PC-3 (cell line): ENCODE data around the gene MICB. TPM values are rescaled to one million over a fixed set of nuclear protein-coding genes. Genes with fewer than 3 reads are reported as not detected.

Experiments
- ATAC-seq: fragments of 200-7000 bp; cut with Tn5 transposase; 2 replicates; pipeline ENCODE4 v1.9.1; 2020; ENCODE audit warnings: mild to moderate bottlenecking, moderate library complexity
- BruUV-seq: library from RNA; stranded (reverse); fragments of 400-500 nt; replicated peaks from 2 replicates; lab custom pipeline; 2021; lab: Mats Ljungman, UMichigan
- CTCF ChIA-PET: fragments of 300-600 bp; sonication (Branson Sonifier 250); formaldehyde crosslinking; loops from one replicate; lab custom pipeline; 2022; ENCODE audit warnings: antibody characterized with exemption; lab: Charles Lee
- POLR2A ChIA-PET: fragments of 300-600 bp; sonication (Branson Sonifier 250); formaldehyde crosslinking; loops from one replicate; lab custom pipeline; 2022; ENCODE audit warnings: antibody characterized with exemption; ENCODE audit not compliant: unreplicated experiment; lab: Charles Lee
- DNase-seq: peaks from one replicate; pipeline ENCODE4 v3.0.0-alpha.2; 2015
- H2AFZ ChIP-seq: fragments of 300-600 bp; sonication (generic); 2 replicates; pipeline ENCODE4 v1.6.0; 2016; ENCODE audit warnings: antibody characterized with exemption, low read length
- H3F3A ChIP-seq: fragments of 300-600 bp; sonication (generic); one replicate; pipeline ENCODE4 v1.6.0; 2017; ENCODE audit warnings: antibody characterized with exemption, low read length, control low read depth, mild to moderate bottlenecking; ENCODE audit not compliant: unreplicated experiment
- H3K27ac ChIP-seq: fragments of 300-600 bp; sonication (generic); 2 replicates; pipeline ENCODE4 v1.5.1; 2016; ENCODE audit warnings: mild to moderate bottlenecking, low read length
- H3K27me3 ChIP-seq: fragments of 300-600 bp; sonication (generic); 2 replicates; pipeline ENCODE4 v1.6.1; 2016; ENCODE audit warnings: low read length, mixed read lengths
- H3K36me3 ChIP-seq: fragments of 300-600 bp; sonication (generic); 2 replicates; pipeline ENCODE4 v1.6.1; 2016; ENCODE audit warnings: low read depth, mixed run types, low read length, mixed read lengths
- H3K4me1 ChIP-seq: fragments of 300-600 bp; sonication (generic); 2 replicates; pipeline ENCODE4 v1.5.1; 2016; ENCODE audit warnings: low read length; ENCODE audit not compliant: insufficient read depth
- H3K4me2 ChIP-seq: fragments of 300-600 bp; sonication (generic); 2 replicates; pipeline ENCODE4 v1.6.0; 2016; ENCODE audit warnings: low read length
- H3K4me3 ChIP-seq: fragments of 300-600 bp; sonication (generic); 2 replicates; pipeline ENCODE4 v1.5.1; 2016; ENCODE audit warnings: mild to moderate bottlenecking, low read length, mixed read lengths
- H3K79me2 ChIP-seq: fragments of 300-600 bp; sonication (generic); 2 replicates; pipeline ENCODE4 v1.6.1; 2017; ENCODE audit warnings: low read length, mixed read lengths
- H3K9ac ChIP-seq: fragments of 300-600 bp; sonication (generic); 2 replicates; pipeline ENCODE4 v1.6.0; 2016; ENCODE audit warnings: mild to moderate bottlenecking, low read length
- H3K9me2 ChIP-seq: fragments of 300-600 bp; sonication (generic); replicated peaks from 2 replicates; pipeline ENCODE4 v1.6.1; 2016; ENCODE audit warnings: mixed run types, low read length, mixed read lengths
- H3K9me3 ChIP-seq: fragments of 300-600 bp; sonication (generic); 2 replicates; pipeline ENCODE4 v1.6.1; 2016; ENCODE audit warnings: low read length, mixed read lengths
- H4K20me1 ChIP-seq: fragments of 300-600 bp; sonication (generic); 2 replicates; pipeline ENCODE4 v1.6.1; 2016; ENCODE audit warnings: low read length, mixed read lengths
- CTCF ChIP-seq: fragments of 300-600 bp; sonication (generic); conservative IDR thresholded peaks from 2 replicates; pipeline ENCODE4 v1.5.1; 2017; ENCODE audit warnings: antibody characterized with exemption, low read depth, mild to moderate bottlenecking, low read length
- EZH2 ChIP-seq: fragments of 300-600 bp; sonication (generic); IDR thresholded peaks from one replicate; pipeline ENCODE4 v1.6.1; 2017; ENCODE audit warnings: antibody characterized with exemption, mild to moderate bottlenecking, low read length; ENCODE audit not compliant: unreplicated experiment
- EZH2phosphoT487 ChIP-seq: fragments of 300-600 bp; sonication (generic); IDR thresholded peaks from 2 replicates; pipeline ENCODE4 v1.6.1; 2018; ENCODE audit warnings: mild to moderate bottlenecking, antibody characterized with exemption, low read length, borderline replicate concordance
- intact Hi-C: fragments of 100-400 bp; cut with micrococcal nuclease; formaldehyde crosslinking; loops from 2 replicates; pipeline ENCODE4 v1.9.0; 2023
- total RNA-seq: library from RNA; depleted of rRNA; stranded (reverse); fragments of >200 nt; gene quantifications from 2 replicates; pipeline ENCODE4 v1.2.3, GENCODE V29; 2014

Gene MICB
- total RNA-seq, 1 experiment from 2014 or later, result 25.6 TPM

GRCh38 chr6:31479151-31479932, 18.6 kb upstream of the MICB start:
- Histone ChIP-seq H3K79me2 (no peaks in the 10 kb centered on the region), H3K9ac (no peak overlapping the region), H4K20me1 (no peaks in the 10 kb centered on the region), H3K9me2 (no peaks in the 10 kb centered on the region), H3K4me3 (no peak overlapping the region), H3K4me2 (no peak overlapping the region), H3K36me3 (no peaks in the 10 kb centered on the region), H2AFZ (no peak overlapping the region), H3K27ac (no peak overlapping the region), H3K4me1 (peaks cover 8% of the 10 kb centered on the region), H3K27me3 (no peaks in the 10 kb centered on the region), H3F3A (no peaks in the 10 kb centered on the region), H3K9me3 (no peaks in the 10 kb centered on the region)
- no peak for ATAC-seq
- POLR2A ChIA-PET, result no interaction called here
- no peak for TF ChIP-seq EZH2phosphoT487
- TF ChIP-seq EZH2, result no peak
- CTCF ChIA-PET, result no interaction called here
- BruUV-seq, result no TSS peak
- DNase-seq, result no peak
- intact Hi-C loops, result no loop called here

GRCh38 chr6:31479933-31480535, 17.9 kb upstream of the MICB start:
- H3K27ac ChIP-seq, result no peak overlapping the region
- H3K4me1 ChIP-seq, result peaks cover 2% of the 10 kb centered on the region
- no peaks in the 10 kb centered on the region for H3F3A ChIP-seq
- H3K36me3 ChIP-seq, result no peaks in the 10 kb centered on the region
- intact Hi-C loops, result no loop called here
- no peaks in the 10 kb centered on the region for H3K9me3 ChIP-seq
- no peak overlapping the region for H3K4me3 ChIP-seq
- no peak overlapping the region for H2AFZ ChIP-seq
- ChIA-PET POLR2A (no interaction called here), CTCF (no interaction called here)
- H4K20me1 ChIP-seq, result no peaks in the 10 kb centered on the region
- TF ChIP-seq EZH2phosphoT487 (no peak), EZH2 (no peak), CTCF (no peak)
- H3K9ac ChIP-seq, result no peak overlapping the region
- no TSS peak for BruUV-seq
- H3K79me2 ChIP-seq, result no peaks in the 10 kb centered on the region
- ATAC-seq (no peak), DNase-seq (no peak)
- H3K9me2 ChIP-seq, result no peaks in the 10 kb centered on the region
- H3K27me3 ChIP-seq, result no peaks in the 10 kb centered on the region
- H3K4me2 ChIP-seq, result no peak overlapping the region

- Histone ChIP-seq H3K4me3 (no peak overlapping the region), H3K79me2 (no peaks in the 10 kb centered on the region), H3K9me2 (no peaks in the 10 kb centered on the region), H3K27ac (no peak overlapping the region), H4K20me1 (no peaks in the 10 kb centered on the region), H3K27me3 (no peaks in the 10 kb centered on the region), H3K9ac (no peak overlapping the region), H3F3A (no peaks in the 10 kb centered on the region), H3K36me3 (no peaks in the 10 kb centered on the region), H3K4me2 (no peak overlapping the region), H3K9me3 (no peaks in the 10 kb centered on the region), H2AFZ (no peak overlapping the region), H3K4me1 (peaks cover 4% of the 10 kb centered on the region; the same call in 1 of the 2 replicates)
- no TSS peak for BruUV-seq
- TF ChIP-seq EZH2, result no peak
- no peak for TF ChIP-seq EZH2phosphoT487
- no peak for TF ChIP-seq CTCF
- intact Hi-C loops, result no loop called here
- DNase-seq, result no peak
- ChIA-PET POLR2A (no interaction called here), CTCF (no interaction called here)
- ATAC-seq, result no peak
Observed at GRCh38 chr6:31480574-31480973, 17.4 kb upstream of the MICB start.
